ENCODE results near the gene HBQ1.

- no peak for TF ChIP-seq CTCF (IDR thresholded peaks at IDR 0.05; ENCODE audit: low read depth, low read length, poor library complexity, severe bottlenecking)
- TF ChIP-seq EZH2phosphoT487 (IDR thresholded peaks at IDR 0.05; ENCODE audit: borderline replicate concordance, low read length): no peak
Observed at GRCh38 chr16:193441-193840, 13.2 kb downstream of the HBQ1 start.

Measured in DOHH2 (cell line).